Mucosa of gallbladder (tissue), 1 donor: ENCODE data around the gene CCT3. TPM values are rescaled to one million over a fixed set of nuclear protein-coding genes. Genes with fewer than 3 reads are reported as not detected.
"Not testable (repeated sequence)": the region's sequence is repeated elsewhere in the genome, so short reads cannot be mapped to it uniquely, and the experiment has no call there.

Experiments used
- DNase-seq: peaks from one replicate; pipeline ENCODE4 v3.0.0-alpha.2; 2020; ENCODE audit warnings: low spot score
- total RNA-seq: library from RNA; stranded (reverse); gene quantifications from one replicate; pipeline ENCODE4 v1.2.1, GENCODE V29; 2021
- donor health status: DM: no; HTN: no; CAD: no.

CCT3 gene
- total RNA-seq, 1 donor from 2014 or later = 202 TPM

DNA sequence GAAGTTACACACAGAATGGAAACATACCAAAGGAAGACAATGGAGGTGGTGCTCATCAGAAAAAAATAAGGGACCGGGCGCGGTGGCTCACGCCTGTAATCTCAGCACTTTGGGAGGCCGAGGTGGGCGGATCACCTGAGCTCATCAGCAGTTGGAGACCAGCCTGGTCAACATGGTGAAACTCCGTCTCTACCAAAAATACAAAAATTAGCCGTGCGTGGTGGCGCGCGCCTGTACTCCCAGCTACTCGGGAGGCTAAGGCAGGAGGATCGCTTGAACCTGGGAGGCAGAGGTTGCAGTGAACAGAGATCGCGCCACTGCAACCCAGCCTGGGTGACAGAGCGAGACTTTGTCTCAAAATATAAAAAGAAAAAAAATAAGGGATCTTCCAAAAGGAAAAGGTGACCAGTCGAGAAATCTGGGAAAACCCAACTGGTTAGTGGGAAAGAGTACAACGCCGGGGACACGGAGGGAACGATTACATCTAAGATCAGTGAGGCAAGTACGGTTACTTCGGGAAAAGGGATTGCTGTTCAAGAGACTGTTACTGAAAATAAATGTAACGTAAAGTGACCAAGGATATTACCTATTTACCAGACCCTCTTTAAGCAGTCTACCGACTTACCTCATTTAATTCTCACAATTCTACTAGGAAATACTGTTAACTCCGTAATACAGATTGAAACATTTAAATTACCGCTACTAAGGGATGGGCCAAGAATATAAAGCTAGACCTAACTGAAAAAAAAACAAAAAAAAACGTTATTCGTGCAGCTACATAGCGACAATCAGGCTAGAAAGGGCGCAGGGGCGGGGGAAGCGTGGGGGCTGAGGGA, 822 bp downstream of the CCT3 start:
- no peak for DNase-seq

DNA sequence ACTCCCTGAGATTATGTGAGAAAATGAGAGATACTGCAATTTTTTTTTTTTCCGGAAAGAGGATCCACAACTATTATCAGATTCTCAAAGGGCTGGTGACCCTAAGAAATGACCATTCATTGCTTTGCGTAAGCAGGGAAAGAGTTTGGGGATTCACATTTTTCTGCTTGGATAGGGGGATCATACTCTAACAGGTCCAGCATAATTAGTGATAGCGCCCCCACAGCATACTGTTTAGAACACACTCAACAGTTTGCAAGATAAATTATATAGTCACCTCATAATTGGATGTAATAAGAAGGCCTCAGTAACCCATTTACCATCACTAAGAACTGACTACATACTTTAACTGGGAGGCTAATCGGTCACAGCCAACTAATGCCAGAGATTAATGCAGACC, 1.9 kb downstream of the CCT3 start:
- DNase-seq = no peak

DNA sequence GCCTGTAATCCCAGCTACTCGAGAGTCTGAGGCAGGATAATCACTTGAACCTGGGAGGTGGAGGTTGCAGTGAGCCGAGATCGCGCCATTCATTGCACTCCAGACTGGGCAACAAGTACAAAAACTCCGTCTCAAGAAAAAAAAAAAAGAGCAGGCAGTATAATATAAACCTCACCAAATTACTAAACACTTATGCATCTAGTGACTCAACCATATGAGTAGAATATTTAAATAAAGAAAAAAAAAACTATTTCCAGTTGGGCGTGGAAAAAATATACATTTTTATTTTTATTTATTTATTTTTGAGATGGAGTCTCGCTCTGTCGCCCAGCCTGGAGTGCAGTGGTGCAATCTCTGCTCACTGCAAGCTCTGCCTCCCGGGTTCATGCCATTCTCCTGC, 14.9 kb downstream of the CCT3 start:
- DNase-seq = not testable (repeated sequence)

DNA sequence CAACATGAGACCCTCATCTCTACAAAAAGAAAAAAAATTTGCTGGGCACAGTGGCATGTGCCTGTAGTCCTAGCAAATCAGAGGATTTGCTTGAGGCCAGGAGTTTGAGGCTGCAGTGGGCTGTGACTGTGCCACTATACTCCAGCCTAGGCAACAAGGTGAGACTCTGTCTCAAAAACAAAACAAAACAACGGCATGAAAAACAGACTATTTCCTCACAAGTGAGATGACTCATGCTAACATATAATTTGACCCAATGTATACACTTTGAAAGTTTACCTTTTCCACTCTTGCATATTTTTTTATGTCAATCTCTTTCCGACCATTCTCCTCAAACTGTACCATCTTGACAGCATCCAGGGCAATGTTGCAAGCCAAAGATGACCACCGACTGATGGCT, 17.5 kb downstream of the CCT3 start:
- DNase-seq = no peak

GRCh38 chr1:156319664-156320063, 18.4 kb downstream of the CCT3 start:
- no peak for DNase-seq

DNA sequence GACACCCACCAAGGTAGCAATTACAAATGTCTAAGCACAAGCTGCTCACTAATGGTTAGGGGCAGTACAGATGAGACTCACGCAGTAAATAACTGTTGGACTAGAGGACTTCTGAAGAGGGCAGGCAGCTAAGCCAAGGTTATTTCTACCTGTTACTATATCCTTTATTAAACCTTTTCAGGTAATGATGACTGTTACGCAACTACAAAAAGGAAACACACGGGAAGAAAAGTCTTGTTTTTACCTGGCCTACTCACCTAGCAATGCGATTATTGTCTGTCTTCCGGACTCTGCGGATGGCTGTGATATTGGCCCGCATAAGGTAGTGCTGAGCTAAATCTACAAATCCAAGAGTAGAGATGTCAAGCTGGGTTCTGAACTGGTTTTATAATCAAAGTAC, 21.2 kb downstream of the CCT3 start:
- no peak for DNase-seq

DNA sequence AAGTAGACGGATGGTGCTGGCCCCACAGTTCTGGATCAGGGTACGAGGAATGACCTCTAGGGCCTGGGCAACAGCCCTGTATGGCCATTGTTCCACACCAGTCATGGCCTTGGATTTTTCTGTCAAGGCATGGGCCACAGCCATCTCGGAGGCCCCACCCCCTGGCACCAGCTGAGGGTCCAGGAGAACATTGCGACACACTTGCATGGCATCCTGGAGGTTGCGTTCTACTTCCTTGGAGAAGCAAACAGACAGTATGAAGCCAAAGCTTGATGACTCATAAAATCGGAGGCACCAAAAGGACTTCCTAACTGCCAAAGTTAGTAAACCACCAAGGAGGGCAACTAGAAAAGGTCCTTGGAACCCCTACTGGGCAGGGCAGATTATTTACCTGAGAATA, 27.1 kb downstream of the CCT3 start:
- DNase-seq = no peak

GRCh38 chr1:156308078-156308477, 30.0 kb downstream of the CCT3 start:
- no peak for DNase-seq

DNA sequence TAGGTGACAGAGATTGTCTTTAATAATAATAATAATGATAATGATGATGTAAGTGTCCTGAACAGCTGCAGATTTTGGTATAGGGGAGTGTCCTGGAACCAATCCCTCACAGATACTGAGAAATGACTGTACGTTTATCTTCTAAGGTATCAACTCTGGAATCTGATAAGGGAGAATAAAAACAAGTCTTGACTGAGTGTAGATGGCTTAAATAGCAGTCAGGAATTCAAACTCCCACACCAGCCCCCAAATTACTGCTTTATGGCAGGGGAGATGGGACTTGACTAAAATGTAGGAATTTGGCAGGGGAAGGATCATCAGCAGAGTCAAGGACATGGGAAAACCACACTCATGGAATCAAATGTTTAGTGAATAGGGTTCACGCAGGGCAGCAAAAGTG, 32.9 kb downstream of the CCT3 start:
- no peak for DNase-seq

GRCh38 chr1:156303241-156303640, 34.9 kb downstream of the CCT3 start:
- no peak for DNase-seq

GRCh38 chr1:156298852-156299357, 39.2 kb downstream of the CCT3 start, which contains the start of gene VHLL:
Gene VHLL (minus strand): TSS chr1:156299307. CDS start chr1:156299189, 118 bp downstream.
- no peak for DNase-seq

GRCh38 chr1:156295391-156295947, 42.6 kb downstream of the CCT3 start, which contains the start of gene GLMP:
Gene GLMP (minus strand): TSS chr1:156295679. CDS start chr1:156295645, 34 bp downstream.
- DNase-seq = peak; percentile 75

DNA sequence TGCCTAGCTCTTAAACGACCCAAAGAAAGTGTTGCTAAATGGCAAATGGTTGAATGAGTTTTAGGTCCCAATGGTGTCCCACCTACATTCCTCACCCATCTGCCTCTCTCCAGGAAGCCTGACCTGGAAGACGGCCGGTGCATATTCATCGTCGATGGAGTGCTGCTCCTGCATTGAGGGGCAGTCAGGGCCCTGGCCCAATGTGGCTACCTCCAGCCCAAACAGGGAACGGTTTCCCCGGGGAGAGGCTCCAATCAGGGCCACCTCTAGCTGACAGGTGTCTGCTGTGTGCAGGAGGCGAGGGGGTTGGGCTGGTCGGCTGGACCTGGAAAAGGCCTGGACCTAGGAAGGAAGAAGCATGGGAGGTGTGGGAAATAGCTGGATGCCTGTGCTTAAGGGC, 44.2 kb downstream of the CCT3 start:
- no peak for DNase-seq

GRCh38 chr1:156293098-156293434, 45.0 kb downstream of the CCT3 start:
- DNase-seq = no peak

- DNase-seq = peak; percentile 89
These were observed 46.6 kb downstream of the CCT3 start for GRCh38 chr1:156291226-156292061.

DNA sequence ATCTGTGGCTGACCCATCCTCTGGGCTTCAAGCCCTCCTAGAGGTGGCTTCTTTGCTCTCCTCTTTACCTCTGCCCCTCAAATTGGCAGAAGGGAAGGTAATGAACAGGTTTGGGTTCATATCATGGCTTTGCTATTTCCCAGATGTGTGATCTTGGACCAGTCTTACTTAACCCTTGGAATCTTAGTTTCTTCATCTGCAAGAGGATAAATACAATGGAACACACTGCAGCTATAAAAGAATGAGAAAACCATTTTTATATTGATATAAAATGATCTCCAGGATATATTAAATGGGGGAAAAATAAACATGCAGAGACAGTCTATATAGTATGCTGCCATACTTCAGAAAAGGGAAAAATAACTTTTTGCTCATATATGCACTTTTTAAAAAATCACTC, 48.2 kb downstream of the CCT3 start:
- DNase-seq = no peak

DNA sequence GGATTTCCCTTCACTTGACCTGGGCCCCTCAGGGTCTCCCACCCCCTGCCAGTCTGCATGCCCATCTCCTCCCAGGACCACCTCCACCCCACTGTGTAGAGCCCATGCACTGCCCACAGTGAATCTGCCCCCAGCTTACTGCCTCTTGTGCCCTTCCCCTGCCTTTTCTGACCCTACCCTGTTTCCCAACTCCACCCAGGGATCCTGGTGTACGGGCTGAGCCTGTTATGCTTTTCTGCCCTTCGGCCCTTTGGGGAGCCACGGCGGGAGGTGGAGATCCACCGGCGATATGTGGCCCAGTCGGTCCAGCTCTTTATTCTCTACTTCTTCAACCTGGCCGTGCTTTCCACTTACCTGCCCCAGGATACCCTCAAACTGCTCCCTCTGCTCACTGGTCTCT, 52.0 kb downstream of the CCT3 start:
- DNase-seq = no peak

GRCh38 chr1:156285437-156285836, 52.7 kb downstream of the CCT3 start:
- no peak for DNase-seq

DNA sequence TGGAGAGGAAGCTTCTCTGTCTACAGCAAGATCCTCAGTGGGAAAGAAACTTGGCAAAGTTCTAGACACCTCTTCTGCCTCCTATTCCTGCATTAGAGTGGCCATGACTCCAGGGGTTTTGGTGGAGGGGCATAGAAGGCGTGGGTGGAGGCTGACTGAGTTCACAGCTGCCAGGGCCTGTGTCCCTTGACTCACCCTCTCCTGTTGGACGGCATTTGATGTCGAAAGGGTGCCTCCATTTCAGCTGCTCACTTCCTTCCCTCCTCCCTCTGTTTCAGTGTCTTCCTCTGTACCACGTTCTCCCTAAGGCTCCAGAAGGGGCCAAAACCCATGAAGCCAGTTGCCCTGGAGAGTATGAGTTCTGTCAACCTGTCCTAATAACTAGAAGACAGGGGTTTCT, 53.3 kb downstream of the CCT3 start:
- DNase-seq = no peak

- DNase-seq = no peak
These were observed 54.0 kb downstream of the CCT3 start, which contains the start of gene TMEM79 for GRCh38 chr1:156284112-156284511. Gene TMEM79 (plus strand): TSS chr1:156284325. CDS start chr1:156285227, 902 bp downstream.

GRCh38 chr1:156283521-156283920, 54.6 kb downstream of the CCT3 start:
- no peak for DNase-seq
